Measurements from ENCODE around the gene CD200. TPM values are rescaled to one million over a fixed set of nuclear protein-coding genes. Genes with fewer than 3 reads are reported as not detected.

CD200 gene
- total RNA-seq, 1 experiment from 2014 or later = not detected

- no peaks in the 10 kb centered on the region for H3K36me3 Mint-ChIP-seq (ENCODE audit: insufficient read depth, unreplicated experiment)
- intact Hi-C loops (cut with micrococcal nuclease) = no loop called here
- BruUV-seq (replicated peaks) = no TSS peak
- H3K9me3 Mint-ChIP-seq (ENCODE audit: unreplicated experiment) = no peaks in the 10 kb centered on the region
- no peak overlapping the region for H3K4me3 Mint-ChIP-seq (ENCODE audit: unreplicated experiment)
- CTCF ChIA-PET = interaction anchor here (0.7 to 1.0 kb wide), 2 partner anchors 17 to 376 kb away, joined by 3 read pairs; no protein-coding TSS in a partner anchor
- POLR2A ChIA-PET = no interaction called here
- no peak for DNase-seq (ENCODE audit: unreplicated experiment)
- no peaks in the 10 kb centered on the region for H3K27me3 Mint-ChIP-seq (ENCODE audit: insufficient read depth, unreplicated experiment)
- no peak for TF ChIP-seq CTCF (IDR thresholded peaks at IDR 0.05; ENCODE audit: unreplicated experiment)
- peaks cover 28% of the 10 kb centered on the region for H3K4me1 Mint-ChIP-seq (ENCODE audit: insufficient read depth, unreplicated experiment)
- H3K27ac Mint-ChIP-seq (ENCODE audit: low read depth, unreplicated experiment) = no peak overlapping the region
Measured at GRCh38 chr3:112392393-112393359, 59.7 kb downstream of the CD200 start.

DNA sequence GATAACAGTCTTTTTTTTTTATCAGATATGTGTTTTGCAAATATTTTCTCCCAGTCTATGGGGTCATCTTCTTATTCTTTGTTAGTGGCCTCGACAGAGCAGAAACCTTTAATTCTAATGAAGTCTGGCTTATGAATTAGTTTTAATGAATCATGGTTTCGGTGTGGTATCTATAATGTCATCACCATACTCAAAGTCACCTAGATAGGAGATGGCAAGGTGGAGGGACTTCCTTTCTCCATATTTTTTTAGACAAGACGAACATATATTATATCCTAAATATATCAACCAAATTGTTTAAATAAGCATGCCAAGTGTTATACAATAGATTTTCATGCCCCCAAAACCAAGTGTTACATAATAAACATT lies 60.4 kb downstream of the CD200 start:
- no peaks in the 10 kb centered on the region for H3K27me3 Mint-ChIP-seq (ENCODE audit: insufficient read depth, unreplicated experiment)
- POLR2A ChIA-PET = no interaction called here
- no peak overlapping the region for H3K27ac Mint-ChIP-seq (ENCODE audit: low read depth, unreplicated experiment)
- no peak for DNase-seq (ENCODE audit: unreplicated experiment)
- CTCF ChIA-PET = interaction anchor here (0.7 kb wide), 1 partner anchor 376 kb away, joined by 3 read pairs; no protein-coding TSS in a partner anchor
- no peaks in the 10 kb centered on the region for H3K36me3 Mint-ChIP-seq (ENCODE audit: insufficient read depth, unreplicated experiment)
- no peak overlapping the region for H3K4me3 Mint-ChIP-seq (ENCODE audit: unreplicated experiment)
- peaks cover 28% of the 10 kb centered on the region for H3K4me1 Mint-ChIP-seq (ENCODE audit: insufficient read depth, unreplicated experiment)
- intact Hi-C loops (cut with micrococcal nuclease) = no loop called here
- H3K9me3 Mint-ChIP-seq (ENCODE audit: unreplicated experiment) = no peaks in the 10 kb centered on the region
- BruUV-seq (replicated peaks) = no TSS peak
- TF ChIP-seq CTCF (IDR thresholded peaks at IDR 0.05; ENCODE audit: unreplicated experiment) = no peak

DNA sequence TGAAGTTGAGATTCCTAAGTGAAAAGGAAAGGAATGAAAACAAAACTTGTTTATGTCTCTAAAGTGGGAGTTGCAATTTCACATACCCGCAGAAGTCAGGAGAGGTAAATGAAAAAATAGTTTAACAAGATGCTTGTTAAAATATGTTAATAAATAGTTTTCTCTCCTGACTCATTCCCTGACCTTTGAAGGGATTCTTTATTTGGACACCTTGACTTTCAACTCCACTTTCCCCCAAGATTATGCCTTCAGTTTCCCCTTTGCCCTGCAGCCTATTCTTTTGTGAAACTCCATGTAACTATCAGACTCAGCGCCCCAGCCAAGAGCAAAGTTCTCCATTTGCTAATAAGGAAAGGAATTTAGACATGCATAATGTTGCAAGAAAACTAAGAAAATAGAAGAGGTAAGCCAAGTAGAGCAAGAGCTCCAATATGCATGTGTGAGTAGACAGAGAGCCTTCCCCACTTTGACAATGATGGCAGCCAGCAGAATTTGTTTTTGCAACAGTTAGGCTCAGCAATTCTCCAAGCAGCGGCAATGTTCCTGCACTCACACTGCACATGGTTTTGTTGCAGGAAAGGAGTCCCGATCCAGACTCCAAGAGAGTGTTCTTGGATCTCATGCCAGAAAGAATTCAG lies 61.2 kb downstream of the CD200 start:
- Mint-ChIP-seq H3K4me3 (ENCODE audit: unreplicated experiment) (no peak overlapping the region), H3K36me3 (ENCODE audit: insufficient read depth, unreplicated experiment) (no peaks in the 10 kb centered on the region), H3K27me3 (ENCODE audit: insufficient read depth, unreplicated experiment) (no peaks in the 10 kb centered on the region), H3K27ac (ENCODE audit: low read depth, unreplicated experiment) (no peak overlapping the region), H3K4me1 (ENCODE audit: insufficient read depth, unreplicated experiment) (peaks cover 28% of the 10 kb centered on the region), H3K9me3 (ENCODE audit: unreplicated experiment) (no peaks in the 10 kb centered on the region)
- ChIA-PET CTCF (no interaction called here), POLR2A (interaction anchor here (0.6 kb wide), 1 partner anchor 10 kb away, joined by 3 read pairs; no protein-coding TSS in a partner anchor)
- intact Hi-C loops (cut with micrococcal nuclease) = no loop called here
- no peak for TF ChIP-seq CTCF (IDR thresholded peaks at IDR 0.05; ENCODE audit: unreplicated experiment)
- DNase-seq (ENCODE audit: unreplicated experiment) = no peak
- BruUV-seq (replicated peaks) = no TSS peak

GRCh38 chr3:112395181-112395895 lies 62.4 kb downstream of the CD200 start:
- Mint-ChIP-seq H3K36me3 (ENCODE audit: insufficient read depth, unreplicated experiment) (no peaks in the 10 kb centered on the region), H3K9me3 (ENCODE audit: unreplicated experiment) (no peaks in the 10 kb centered on the region), H3K4me3 (ENCODE audit: unreplicated experiment) (no peak overlapping the region), H3K27me3 (ENCODE audit: insufficient read depth, unreplicated experiment) (no peaks in the 10 kb centered on the region), H3K27ac (ENCODE audit: low read depth, unreplicated experiment) (no peak overlapping the region), H3K4me1 (ENCODE audit: insufficient read depth, unreplicated experiment) (peaks cover 21% of the 10 kb centered on the region)
- CTCF ChIA-PET = interaction anchor here (1.0 kb wide), 1 partner anchor 29 kb away, joined by 6 read pairs; no protein-coding TSS in a partner anchor
- intact Hi-C loops (cut with micrococcal nuclease) = no loop called here
- DNase-seq (ENCODE audit: unreplicated experiment) = no peak
- POLR2A ChIA-PET = no interaction called here
- no peak for TF ChIP-seq CTCF (IDR thresholded peaks at IDR 0.05; ENCODE audit: unreplicated experiment)
- BruUV-seq (replicated peaks) = no TSS peak

Data from MCF 10A (cell line).